NCI-H774 (cell line): Measurements from ENCODE around the gene PSMD11.
A peak's percentile ranks its signal among the peaks of the same experiment; 100 is the strongest.

ENCODE experiments used
- DNase-seq: peaks from one replicate; lab custom pipeline; 2025; lab: John Stamatoyannopoulos, UW

The PSMD11 gene

GRCh38 chr17:32464374-32464773, 20.1 kb downstream of the PSMD11 start:
- no peak for DNase-seq

GRCh38 chr17:32467949-32468348, 23.6 kb downstream of the PSMD11 start:
- DNase-seq: no peak

GRCh38 chr17:32470405-32471167, 26.3 kb downstream of the PSMD11 start:
- no peak for DNase-seq

GRCh38 chr17:32471652-32472051, 27.3 kb downstream of the PSMD11 start:
- no peak for DNase-seq

GRCh38 chr17:32475258-32475657, 30.9 kb downstream of the PSMD11 start:
- DNase-seq: no peak

- no peak for DNase-seq
Measured at GRCh38 chr17:32477220-32477619, 32.9 kb downstream of the PSMD11 start.

- DNase-seq: no peak
Measured at GRCh38 chr17:32479074-32479617, 34.8 kb downstream of the PSMD11 start.

- no peak for DNase-seq
Measured at GRCh38 chr17:32481193-32481592, 36.9 kb downstream of the PSMD11 start.

GRCh38 chr17:32482568-32483320, 38.4 kb downstream of the PSMD11 start:
- no peak for DNase-seq

GRCh38 chr17:32483451-32484019, 39.2 kb downstream of the PSMD11 start:
- peak; percentile 59 for DNase-seq

- no peak for DNase-seq
Measured at GRCh38 chr17:32484041-32484461, 39.7 kb downstream of the PSMD11 start.

GRCh38 chr17:32484628-32485027, 40.3 kb downstream of the PSMD11 start:
- no peak for DNase-seq

GRCh38 chr17:32485261-32486110, 41.2 kb downstream of the PSMD11 start:
- no peak for DNase-seq

GRCh38 chr17:32486111-32486700, 41.9 kb downstream of the PSMD11 start:
- DNase-seq: peak; percentile 94

- peak; percentile 91 for DNase-seq
Measured at GRCh38 chr17:32486701-32487472, 42.6 kb downstream of the PSMD11 start, which contains the start of gene CDK5R1. Gene CDK5R1 (plus strand): TSS chr17:32486993. CDS start chr17:32487621, 628 bp downstream.

GRCh38 chr17:32487473-32488176, 43.3 kb downstream of the PSMD11 start:
- DNase-seq: no peak

GRCh38 chr17:32488177-32488542, 43.9 kb downstream of the PSMD11 start:
- no peak for DNase-seq

- no peak for DNase-seq
Measured at GRCh38 chr17:32488604-32489180, 44.4 kb downstream of the PSMD11 start.

GRCh38 chr17:32489320-32490100, 45.2 kb downstream of the PSMD11 start:
- no peak for DNase-seq
